Progenitor cell of endocrine pancreas (in vitro differentiated cells): ENCODE results near the gene MAP3K5. TPM values are rescaled to one million over a fixed set of nuclear protein-coding genes. Genes with fewer than 3 reads are reported as not detected.

Experiments used
- DNase-seq: peaks from one replicate; pipeline ENCODE4 v3.0.0; 2021; ENCODE audit warnings: low spot score; ENCODE audit not compliant: unreplicated experiment
- H3K27ac Mint-ChIP-seq: 2 replicates; pipeline ENCODE4 v1.8.0; 2021; ENCODE audit warnings: mild to moderate bottlenecking, moderate library complexity, mixed read lengths
- H3K27me3 Mint-ChIP-seq: 2 replicates; pipeline ENCODE4 v1.8.0; 2021; ENCODE audit warnings: mixed read lengths
- H3K36me3 Mint-ChIP-seq: 2 replicates; pipeline ENCODE4 v1.8.0; 2022; ENCODE audit warnings: mixed read lengths; ENCODE audit not compliant: insufficient read depth
- H3K4me1 Mint-ChIP-seq: 2 replicates; pipeline ENCODE4 v1.8.0; 2021; ENCODE audit warnings: low read depth, mixed read lengths
- H3K4me3 Mint-ChIP-seq: 2 replicates; pipeline ENCODE4 v1.8.0; 2021; ENCODE audit warnings: low read depth, mild to moderate bottlenecking, moderate library complexity, mixed read lengths
- H3K9me3 Mint-ChIP-seq: 2 replicates; pipeline ENCODE4 v1.8.0; 2021; ENCODE audit warnings: low read depth, mixed read lengths
- total RNA-seq: library from RNA; stranded (reverse); gene quantifications from 2 replicates; pipeline ENCODE4 v1.2.1, GENCODE V29; 2021
- TF ChIP-seq, protein P1 (sequence below): fragments of 200-600 bp; sonication (generic); IDR thresholded peaks from one replicate; pipeline ENCODE4 v1.5.0; 2021; ENCODE audit warnings: antibody characterized with exemption, mild to moderate bottlenecking; ENCODE audit not compliant: unreplicated experiment

Gene MAP3K5
- total RNA-seq, 1 donor from 2014 or later = 1.1 TPM

DNA sequence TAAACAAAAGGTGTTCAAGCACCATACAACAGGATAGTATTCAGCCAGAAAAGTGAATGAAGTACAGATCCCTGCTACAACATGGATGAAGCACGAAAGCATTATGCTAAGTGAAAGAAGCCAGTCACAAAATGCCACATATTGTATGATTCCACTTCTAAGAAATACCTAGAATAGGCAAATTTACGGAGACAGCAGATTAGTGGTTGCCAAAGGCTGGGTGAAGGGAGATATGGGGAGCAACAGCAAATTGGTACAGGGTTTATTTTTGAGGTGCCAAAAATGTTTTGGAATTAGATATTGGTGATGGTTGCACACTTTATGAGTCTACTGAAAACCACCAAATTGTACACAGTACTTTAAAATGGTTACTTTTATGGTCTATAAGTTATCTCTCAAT lies 23.2 kb downstream of the MAP3K5 start:
- H3K36me3 Mint-ChIP-seq = no peaks in the 10 kb centered on the region
- no peak overlapping the region for H3K4me3 Mint-ChIP-seq
- DNase-seq = no peak
- no peaks in the 10 kb centered on the region for H3K27me3 Mint-ChIP-seq
- TF ChIP-seq, protein P1, sequence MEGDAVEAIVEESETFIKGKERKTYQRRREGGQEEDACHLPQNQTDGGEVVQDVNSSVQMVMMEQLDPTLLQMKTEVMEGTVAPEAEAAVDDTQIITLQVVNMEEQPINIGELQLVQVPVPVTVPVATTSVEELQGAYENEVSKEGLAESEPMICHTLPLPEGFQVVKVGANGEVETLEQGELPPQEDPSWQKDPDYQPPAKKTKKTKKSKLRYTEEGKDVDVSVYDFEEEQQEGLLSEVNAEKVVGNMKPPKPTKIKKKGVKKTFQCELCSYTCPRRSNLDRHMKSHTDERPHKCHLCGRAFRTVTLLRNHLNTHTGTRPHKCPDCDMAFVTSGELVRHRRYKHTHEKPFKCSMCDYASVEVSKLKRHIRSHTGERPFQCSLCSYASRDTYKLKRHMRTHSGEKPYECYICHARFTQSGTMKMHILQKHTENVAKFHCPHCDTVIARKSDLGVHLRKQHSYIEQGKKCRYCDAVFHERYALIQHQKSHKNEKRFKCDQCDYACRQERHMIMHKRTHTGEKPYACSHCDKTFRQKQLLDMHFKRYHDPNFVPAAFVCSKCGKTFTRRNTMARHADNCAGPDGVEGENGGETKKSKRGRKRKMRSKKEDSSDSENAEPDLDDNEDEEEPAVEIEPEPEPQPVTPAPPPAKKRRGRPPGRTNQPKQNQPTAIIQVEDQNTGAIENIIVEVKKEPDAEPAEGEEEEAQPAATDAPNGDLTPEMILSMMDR = no peak
- H3K4me1 Mint-ChIP-seq = peaks cover 4% of the 10 kb centered on the region
- no peak overlapping the region for H3K27ac Mint-ChIP-seq
- no peaks in the 10 kb centered on the region for H3K9me3 Mint-ChIP-seq

DNA sequence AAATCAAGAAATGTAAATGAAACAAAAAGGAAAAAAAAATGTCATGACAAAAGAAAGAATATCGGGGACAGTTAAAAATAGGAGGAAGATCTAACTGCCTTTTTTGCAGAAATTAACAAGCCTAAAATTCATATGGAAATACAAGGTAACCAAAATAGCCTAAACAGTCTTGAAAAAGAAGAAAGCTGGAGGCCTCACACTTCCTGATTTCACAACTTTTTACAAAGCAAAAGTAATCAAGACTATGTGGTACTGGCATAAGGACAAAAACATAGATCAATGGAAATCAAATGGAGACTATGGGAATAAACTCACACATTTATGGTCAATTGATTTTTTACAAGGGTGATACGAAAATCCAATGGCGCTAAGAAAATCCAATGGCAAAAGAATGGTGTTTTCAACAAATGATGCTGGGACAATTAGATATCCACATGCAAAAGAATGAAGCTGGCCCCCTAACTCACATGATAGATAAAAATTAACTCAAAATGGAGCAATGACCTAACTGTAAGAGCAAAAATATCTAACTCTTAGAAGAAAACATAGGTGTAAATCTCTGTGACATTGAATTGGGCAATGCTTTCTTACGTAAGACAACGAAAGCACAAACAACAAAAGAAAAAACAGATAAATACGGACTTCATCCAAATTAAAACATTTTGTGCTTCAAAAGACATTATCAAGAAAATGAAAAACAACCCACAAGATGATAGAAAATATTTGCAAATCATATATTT lies 24.5 kb downstream of the MAP3K5 start:
- H3K4me3 Mint-ChIP-seq = no peak overlapping the region
- no peaks in the 10 kb centered on the region for H3K9me3 Mint-ChIP-seq
- DNase-seq = no peak
- no peaks in the 10 kb centered on the region for H3K36me3 Mint-ChIP-seq
- no peaks in the 10 kb centered on the region for H3K27me3 Mint-ChIP-seq
- H3K4me1 Mint-ChIP-seq = no peaks in the 10 kb centered on the region
- no peak overlapping the region for H3K27ac Mint-ChIP-seq
- TF ChIP-seq, protein P1 = no peak

DNA sequence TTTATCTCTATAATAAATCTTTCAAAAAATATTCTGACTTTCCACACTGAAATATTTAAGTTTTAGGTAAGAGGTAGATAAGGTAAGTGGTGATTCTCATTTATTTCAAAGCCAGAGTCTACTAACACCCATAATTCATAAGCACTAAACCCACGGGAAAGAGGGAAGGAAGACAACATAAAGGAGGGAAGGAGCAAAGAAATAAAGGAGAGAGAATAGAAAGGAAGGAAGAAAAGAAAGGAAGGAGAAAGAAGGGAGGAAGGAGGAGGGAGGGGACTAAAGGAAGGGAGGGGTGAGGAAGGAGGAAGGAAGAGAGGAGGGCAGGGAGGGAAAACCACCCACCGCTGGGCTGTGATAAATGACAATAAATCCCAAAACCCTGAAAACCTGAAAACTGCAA lies 25.2 kb downstream of the MAP3K5 start:
- no peaks in the 10 kb centered on the region for H3K27me3 Mint-ChIP-seq
- H3K36me3 Mint-ChIP-seq = no peaks in the 10 kb centered on the region
- H3K4me1 Mint-ChIP-seq = no peaks in the 10 kb centered on the region
- no peak overlapping the region for H3K27ac Mint-ChIP-seq
- TF ChIP-seq, protein P1 = no peak
- H3K4me3 Mint-ChIP-seq = no peak overlapping the region
- no peaks in the 10 kb centered on the region for H3K9me3 Mint-ChIP-seq
- no peak for DNase-seq

DNA sequence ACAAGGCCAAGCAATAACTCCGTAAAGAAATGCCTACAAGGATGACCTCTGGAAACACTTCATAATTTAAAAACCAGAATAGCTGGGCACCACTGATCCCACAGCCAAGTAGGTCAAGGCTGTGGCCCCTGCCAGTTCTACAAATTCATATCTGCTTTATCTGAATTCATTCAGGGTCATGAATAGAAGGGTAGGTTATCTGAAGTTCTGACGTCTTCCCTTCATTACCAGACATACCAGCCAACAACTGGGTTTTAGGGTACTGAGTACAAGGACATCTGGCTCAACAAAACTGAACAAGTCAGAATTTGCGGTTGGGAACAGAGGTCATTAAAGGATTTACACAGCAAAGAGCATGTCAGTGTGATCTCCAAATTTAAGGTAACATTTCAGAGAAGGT lies 26.0 kb downstream of the MAP3K5 start:
- H3K9me3 Mint-ChIP-seq = no peaks in the 10 kb centered on the region
- no peaks in the 10 kb centered on the region for H3K36me3 Mint-ChIP-seq
- no peaks in the 10 kb centered on the region for H3K4me1 Mint-ChIP-seq
- DNase-seq = no peak
- TF ChIP-seq, protein P1 = no peak
- H3K27ac Mint-ChIP-seq = no peak overlapping the region
- no peaks in the 10 kb centered on the region for H3K27me3 Mint-ChIP-seq
- no peak overlapping the region for H3K4me3 Mint-ChIP-seq

DNA sequence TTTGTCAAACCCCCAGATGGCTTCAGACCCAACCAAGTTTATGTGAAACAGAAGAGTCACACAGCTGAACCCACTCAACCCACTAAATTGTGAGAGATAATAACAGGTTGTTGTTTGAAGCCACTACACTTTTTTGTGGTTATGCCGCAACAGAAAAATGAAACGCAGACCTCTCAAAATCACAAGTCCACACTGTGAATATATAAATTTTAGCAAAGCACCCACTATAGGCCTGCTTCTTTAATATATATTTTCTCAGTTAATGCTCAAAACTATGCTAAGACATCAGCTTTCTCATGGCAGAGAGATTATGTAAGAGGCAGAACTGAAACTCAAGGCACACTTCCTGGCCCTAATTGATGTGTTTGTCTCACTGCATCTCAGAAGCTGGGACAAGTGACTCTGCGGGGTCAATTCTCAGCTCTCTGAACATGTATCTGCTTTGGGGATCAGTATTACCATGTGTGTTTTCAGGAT lies 27.7 kb downstream of the MAP3K5 start:
- Mint-ChIP-seq H3K27me3 (no peaks in the 10 kb centered on the region), H3K27ac (no peak overlapping the region), H3K9me3 (no peaks in the 10 kb centered on the region), H3K36me3 (no peaks in the 10 kb centered on the region), H3K4me3 (no peak overlapping the region), H3K4me1 (no peaks in the 10 kb centered on the region)
- TF ChIP-seq, protein P1 = no peak
- DNase-seq = no peak
